PFSK-1 (cell line): ENCODE results near the gene DAAM2.

Experiments used
- POLR2AphosphoS5 ChIP-seq: IDR thresholded peaks from 2 replicates; pipeline ENCODE4 v1.6.1; 2012; ENCODE audit warnings: low read depth, mild to moderate bottlenecking, control low read depth, low read length, moderate library complexity
- SIN3A ChIP-seq: IDR thresholded peaks from 2 replicates; pipeline ENCODE4 v1.6.1; 2012; ENCODE audit warnings: mild to moderate bottlenecking, low read length, moderate library complexity, borderline replicate concordance; ENCODE audit not compliant: insufficient read depth
- TAF1 ChIP-seq: IDR thresholded peaks from 2 replicates; pipeline ENCODE4 v1.6.1; 2012; ENCODE audit warnings: low read length, control low read depth, borderline replicate concordance; ENCODE audit not compliant: insufficient read depth
- TF ChIP-seq, protein P1 (sequence below), 2 experiments: IDR thresholded peaks; 2 replicates each; pipeline versions ENCODE4 v1.6.1 to v1.8.0; 2011 to 2012; ENCODE audit warnings: low read depth in 2 of 2, low read length in 2 of 2, control low read depth in 1 of 2, inconsistent platforms in 1 of 2, mild to moderate bottlenecking in 1 of 2, moderate library complexity in 1 of 2; ENCODE audit not compliant: insufficient read depth in 1 of 2

DNA sequence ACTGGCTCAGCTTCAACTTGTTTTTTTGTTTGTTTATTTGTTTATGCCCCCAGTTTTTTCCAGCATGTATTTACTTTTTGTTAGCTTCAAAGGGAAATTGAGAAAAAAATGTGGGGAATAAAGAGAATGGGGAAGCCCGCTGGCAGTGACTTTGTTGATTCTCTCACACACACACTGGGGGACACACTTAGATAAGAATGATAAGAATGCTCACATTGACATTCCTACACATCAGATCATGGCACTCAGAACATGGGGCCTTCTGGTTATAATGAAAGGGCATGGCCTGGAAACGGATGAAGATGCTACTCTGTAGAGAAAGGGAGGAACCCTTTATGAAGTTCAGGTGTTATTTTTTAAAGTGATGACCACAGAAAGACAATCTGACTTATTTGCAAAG, 15.6 kb upstream of the DAAM2 start:
- TF ChIP-seq POLR2AphosphoS5 (no peak), SIN3A (no peak), TAF1 (no peak)
- TF ChIP-seq, protein P1, sequence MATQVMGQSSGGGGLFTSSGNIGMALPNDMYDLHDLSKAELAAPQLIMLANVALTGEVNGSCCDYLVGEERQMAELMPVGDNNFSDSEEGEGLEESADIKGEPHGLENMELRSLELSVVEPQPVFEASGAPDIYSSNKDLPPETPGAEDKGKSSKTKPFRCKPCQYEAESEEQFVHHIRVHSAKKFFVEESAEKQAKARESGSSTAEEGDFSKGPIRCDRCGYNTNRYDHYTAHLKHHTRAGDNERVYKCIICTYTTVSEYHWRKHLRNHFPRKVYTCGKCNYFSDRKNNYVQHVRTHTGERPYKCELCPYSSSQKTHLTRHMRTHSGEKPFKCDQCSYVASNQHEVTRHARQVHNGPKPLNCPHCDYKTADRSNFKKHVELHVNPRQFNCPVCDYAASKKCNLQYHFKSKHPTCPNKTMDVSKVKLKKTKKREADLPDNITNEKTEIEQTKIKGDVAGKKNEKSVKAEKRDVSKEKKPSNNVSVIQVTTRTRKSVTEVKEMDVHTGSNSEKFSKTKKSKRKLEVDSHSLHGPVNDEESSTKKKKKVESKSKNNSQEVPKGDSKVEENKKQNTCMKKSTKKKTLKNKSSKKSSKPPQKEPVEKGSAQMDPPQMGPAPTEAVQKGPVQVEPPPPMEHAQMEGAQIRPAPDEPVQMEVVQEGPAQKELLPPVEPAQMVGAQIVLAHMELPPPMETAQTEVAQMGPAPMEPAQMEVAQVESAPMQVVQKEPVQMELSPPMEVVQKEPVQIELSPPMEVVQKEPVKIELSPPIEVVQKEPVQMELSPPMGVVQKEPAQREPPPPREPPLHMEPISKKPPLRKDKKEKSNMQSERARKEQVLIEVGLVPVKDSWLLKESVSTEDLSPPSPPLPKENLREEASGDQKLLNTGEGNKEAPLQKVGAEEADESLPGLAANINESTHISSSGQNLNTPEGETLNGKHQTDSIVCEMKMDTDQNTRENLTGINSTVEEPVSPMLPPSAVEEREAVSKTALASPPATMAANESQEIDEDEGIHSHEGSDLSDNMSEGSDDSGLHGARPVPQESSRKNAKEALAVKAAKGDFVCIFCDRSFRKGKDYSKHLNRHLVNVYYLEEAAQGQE (IDR thresholded peaks at IDR 0.05; ENCODE audit: insufficient read depth in 1 of 2, low read depth in 2 of 2, low read length in 2 of 2) = no peak
